Gastroesophageal sphincter (tissue), 4 donors: ENCODE data around the gene TSPAN9. TPM values are rescaled to one million over a fixed set of nuclear protein-coding genes. Genes with fewer than 3 reads are reported as not detected.

ENCODE experiments used
- ATAC-seq: fragments of 150-250 bp; one replicate; pipeline ENCODE4 v1.9.1; 2016; ENCODE audit warnings: mild to moderate bottlenecking, moderate library complexity
- H3K27ac ChIP-seq, 4 donors: fragments of 200-600 bp; sonication (generic) in 3 of 4; 1 replicate in 3 of 4; 2 replicates in 1 of 4; pipeline ENCODE4 v1.5.1; 2016 to 2019
- H3K27me3 ChIP-seq: fragments of 200-600 bp; sonication (generic); one replicate; pipeline ENCODE4 v1.5.1; 2019
- H3K36me3 ChIP-seq, 2 donors: fragments of 200-600 bp; sonication (generic); one replicate each; pipeline ENCODE4 v1.5.1; 2019; ENCODE audit warnings: control low read depth in 1 of 2
- H3K4me1 ChIP-seq, 3 donors: fragments of 200-600 bp; sonication (generic); 1 replicate in 2 of 3; 2 replicates in 1 of 3; pipeline ENCODE4 v1.5.1; 2016 to 2019; ENCODE audit warnings: control low read depth in 2 of 3
- H3K4me3 ChIP-seq, 2 donors: fragments of 200-600 bp; sonication (generic); one replicate each; pipeline ENCODE4 v1.5.1; 2019; ENCODE audit warnings: mild to moderate bottlenecking in 1 of 2, moderate library complexity in 1 of 2
- H3K9me3 ChIP-seq, 3 donors: fragments of 200-600 bp; sonication (generic); one replicate each; pipeline ENCODE4 v1.5.1; 2017 to 2019; ENCODE audit warnings: control low read depth in 2 of 3
- CTCF ChIP-seq, 4 experiments: fragments of 200-600 bp in 2 of 4; fragments of 450-650 bp in 2 of 4; sonication (generic) in 1 of 4; IDR thresholded peaks; one replicate each; pipeline ENCODE4 v1.5.1; 2017 to 2019; ENCODE audit warnings: antibody characterized with exemption in 4 of 4, mild to moderate bottlenecking in 2 of 4, moderate library complexity in 2 of 4
- EP300 ChIP-seq: sonication (generic); formaldehyde crosslinking; IDR thresholded peaks from one replicate; pipeline ENCODE4 v1.6.1; 2017; ENCODE audit warnings: antibody characterized with exemption, mild to moderate bottlenecking
- POLR2A ChIP-seq, 2 donors: fragments of 450-650 bp; IDR thresholded peaks; one replicate each; pipeline ENCODE4 v1.6.1; 2017; ENCODE audit warnings: antibody characterized with exemption in 2 of 2, mild to moderate bottlenecking in 2 of 2, moderate library complexity in 1 of 2
- POLR2AphosphoS5 ChIP-seq: sonication (generic); formaldehyde crosslinking; IDR thresholded peaks from one replicate; pipeline ENCODE4 v1.6.1; 2017; ENCODE audit warnings: antibody characterized with exemption
- WGBS, 2 donors: methylation state at CpG; one replicate each; pipeline ENCODE4 v1.1.5; 2018; ENCODE audit warnings: low coverage in 1 of 2; 5-methylcytosine and 5-hydroxymethylcytosine counted together
- total RNA-seq, 4 donors: library from RNA; depleted of rRNA; stranded (reverse); fragments of >200 nt; gene quantifications; one replicate each; pipeline ENCODE4 v1.1.0, GENCODE V29; 2016

Gene TSPAN9
- total RNA-seq, 4 donors from 2014 or later: 19.5 to 30.2 (median 26.0) TPM

DNA sequence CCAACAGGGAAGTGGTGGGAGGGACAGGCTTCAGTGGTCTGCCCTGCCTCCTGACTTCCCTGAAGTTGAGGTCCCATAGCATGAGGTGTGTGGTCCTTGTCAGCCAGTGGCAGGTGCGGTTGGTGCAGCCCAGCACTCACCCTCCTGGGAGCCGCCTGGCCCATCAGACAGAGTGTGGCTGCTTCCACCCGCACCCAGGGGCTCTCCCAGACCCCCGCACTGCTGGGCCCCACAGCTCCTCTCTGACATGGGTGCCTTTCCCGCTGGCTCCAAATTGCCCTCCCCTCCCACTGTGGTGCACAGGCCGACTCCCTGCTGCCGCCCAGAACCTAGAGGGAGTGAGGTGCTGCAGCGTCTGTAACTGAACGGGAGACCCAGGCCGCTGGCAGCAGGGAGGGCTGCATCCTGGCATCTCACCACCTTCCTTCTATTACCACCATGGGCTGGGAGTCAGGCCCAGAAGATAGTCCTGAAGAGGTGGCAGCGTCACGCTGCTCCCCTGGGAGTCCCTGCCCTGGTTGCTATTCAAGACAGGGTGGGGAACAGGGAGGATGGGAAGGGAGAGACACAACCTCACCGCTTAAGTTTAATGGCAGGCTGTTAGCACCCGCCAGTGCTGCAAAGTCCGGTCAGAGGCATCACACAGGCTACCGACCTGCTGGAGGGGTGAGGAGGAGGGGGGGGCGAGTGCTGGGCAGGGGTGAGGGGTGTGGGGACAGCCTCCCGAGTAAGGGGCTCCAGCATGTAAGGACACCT lies 233.3 kb downstream of the TSPAN9 start:
- TF ChIP-seq EP300 (no peak), CTCF (IDR thresholded peaks at IDR 0.05) (no peak), POLR2AphosphoS5 (no peak), POLR2A (IDR thresholded peaks at IDR 0.05) (no peak)
- Histone ChIP-seq H3K9me3 (no peaks in the 10 kb centered on the region), H3K27me3 (peaks cover 55% of the 10 kb centered on the region), H3K4me1 (peaks cover 0 to 27% (median 14%) of the 10 kb centered on the region in 3 donors), H3K4me3 (no peak overlapping the region), H3K27ac (no peak overlapping the region), H3K36me3 (no peaks in the 10 kb centered on the region)
- ATAC-seq: no peak
- no CpG with 5 or more reads among the region's 18 CpGs for WGBS, 2 donors

DNA sequence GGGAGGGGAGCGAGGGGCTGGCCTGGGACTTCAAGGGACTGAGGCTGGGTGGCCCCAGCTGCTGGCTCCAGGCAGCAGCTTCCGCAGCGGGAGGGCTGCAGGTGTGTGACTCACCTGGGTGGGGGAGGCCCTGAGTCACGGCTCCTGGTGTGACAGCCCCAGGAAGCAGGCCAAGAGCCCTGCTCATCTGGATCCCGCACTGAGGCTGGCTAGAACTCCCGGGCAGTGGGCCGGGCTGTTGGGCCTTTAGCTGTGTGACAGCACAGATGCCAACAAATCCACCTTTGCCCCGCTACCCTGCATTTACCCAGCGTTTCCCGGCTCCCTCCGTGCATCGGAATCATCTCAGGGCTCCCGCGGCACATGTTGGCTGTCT lies 233.8 kb downstream of the TSPAN9 start:
- TF ChIP-seq POLR2AphosphoS5 (no peak), POLR2A (IDR thresholded peaks at IDR 0.05) (no peak), EP300 (no peak), CTCF (IDR thresholded peaks at IDR 0.05) (no peak)
- peaks cover 0 to 32% (median 16%) of the 10 kb centered on the region in 3 donors for H3K4me1 ChIP-seq
- H3K27ac ChIP-seq: no peak overlapping the region
- H3K9me3 ChIP-seq: no peaks in the 10 kb centered on the region
- no peak for ATAC-seq
- WGBS, 2 donors: no CpG with 5 or more reads among the region's 14 CpGs
- no peaks in the 10 kb centered on the region for H3K36me3 ChIP-seq
- peaks cover 54% of the 10 kb centered on the region for H3K27me3 ChIP-seq
- no peak overlapping the region for H3K4me3 ChIP-seq

- H3K36me3 ChIP-seq: no peaks in the 10 kb centered on the region
- peaks cover 0 to 32% (median 16%) of the 10 kb centered on the region in 3 donors for H3K4me1 ChIP-seq
- peaks cover 48% of the 10 kb centered on the region for H3K27me3 ChIP-seq
- ATAC-seq: no peak
- TF ChIP-seq POLR2AphosphoS5: no peak
- no peak for TF ChIP-seq CTCF (IDR thresholded peaks at IDR 0.05)
- TF ChIP-seq POLR2A (IDR thresholded peaks at IDR 0.05): no peak
- TF ChIP-seq EP300: no peak
- H3K27ac ChIP-seq: no peak overlapping the region
- H3K4me3 ChIP-seq: no peak overlapping the region
- H3K9me3 ChIP-seq: no peaks in the 10 kb centered on the region
- 89 to 90% methylated on average over 3 to 8 of the region's 14 CpGs for WGBS, 2 donors
Observed at GRCh38 chr12:3311491-3312103, 234.4 kb downstream of the TSPAN9 start.

GRCh38 chr12:3313066-3313465 lies 235.9 kb downstream of the TSPAN9 start:
- no peak overlapping the region for H3K27ac ChIP-seq
- no CpG with 5 or more reads among the region's 13 CpGs for WGBS, 2 donors
- H3K9me3 ChIP-seq: no peaks in the 10 kb centered on the region
- H3K4me1 ChIP-seq: peaks cover 0 to 32% (median 16%) of the 10 kb centered on the region in 3 donors
- TF ChIP-seq EP300: no peak
- TF ChIP-seq POLR2AphosphoS5: no peak
- no peak for TF ChIP-seq CTCF (IDR thresholded peaks at IDR 0.05)
- no peak for TF ChIP-seq POLR2A (IDR thresholded peaks at IDR 0.05)
- no peak for ATAC-seq
- no peak overlapping the region for H3K4me3 ChIP-seq
- peaks cover 33% of the 10 kb centered on the region for H3K27me3 ChIP-seq
- no peaks in the 10 kb centered on the region for H3K36me3 ChIP-seq
